ENCODE results near the gene SMIM44.

The SMIM44 gene

DNA sequence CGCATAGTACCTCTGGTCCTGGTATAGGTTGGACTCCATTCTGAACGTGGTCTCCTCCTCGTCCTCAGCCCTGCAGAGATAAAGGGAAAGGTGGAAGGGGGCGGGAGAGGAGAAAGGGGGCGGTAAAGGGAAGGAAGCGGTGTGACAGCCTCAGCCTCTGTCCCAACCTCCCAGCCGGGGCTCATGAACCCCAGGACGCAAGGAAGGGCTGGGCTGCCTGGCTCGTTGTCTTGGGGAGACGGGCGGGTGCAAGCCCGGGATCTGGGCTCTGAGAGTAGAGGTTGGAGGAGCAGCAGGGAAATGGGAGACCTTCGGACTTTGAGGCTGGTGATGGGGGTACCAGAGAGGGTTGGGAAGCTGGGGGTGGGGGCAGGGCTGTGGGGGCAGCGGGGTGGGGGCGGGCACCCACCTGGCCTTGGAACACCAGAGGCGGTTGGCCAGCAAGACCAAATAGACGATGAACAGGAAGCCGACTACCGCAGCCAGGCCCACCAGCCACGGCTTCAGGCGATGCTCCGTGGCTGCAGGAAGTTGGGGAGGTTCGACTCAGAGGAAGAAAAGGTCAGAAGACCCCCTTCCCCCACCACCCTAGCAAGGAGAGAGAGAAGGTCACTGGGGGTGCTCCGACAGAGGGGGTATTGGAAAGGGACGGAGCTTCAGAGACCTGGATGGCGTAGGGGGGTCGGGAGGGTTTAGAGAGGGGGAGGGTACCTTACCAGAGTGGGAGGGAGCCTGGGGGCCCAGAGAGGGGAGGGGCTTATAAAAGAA is 4.6 kb downstream of the SMIM44 start:
- no peak overlapping the region for H3K4me3 ChIP-seq (ENCODE audit: low read depth, low read length)

GRCh38 chr19:3477951-3478350 is 5.3 kb downstream of the SMIM44 start:
- H3K4me3 ChIP-seq (ENCODE audit: low read depth, low read length), result no peak overlapping the region

DNA sequence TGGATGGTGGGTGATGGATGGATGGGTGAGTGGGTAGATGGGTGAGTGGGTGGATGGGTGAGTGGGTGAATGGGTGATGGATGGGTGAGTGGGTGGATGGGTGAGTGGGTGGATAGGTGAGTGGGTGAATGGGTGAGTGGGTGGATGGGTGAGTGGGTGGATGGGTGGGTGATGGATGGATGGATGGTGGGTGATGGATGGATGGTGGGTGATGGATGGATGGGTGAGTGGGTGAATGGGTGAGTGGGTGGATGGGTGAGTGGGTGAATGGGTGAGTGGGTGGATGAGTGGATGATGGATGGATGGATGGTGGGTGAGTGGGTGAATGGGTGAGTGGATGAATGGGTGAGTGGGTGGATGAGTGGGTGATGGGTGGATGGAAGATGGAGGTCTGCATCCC is 5.7 kb downstream of the SMIM44 start:
- H3K4me3 ChIP-seq (ENCODE audit: low read depth, low read length), result no peak overlapping the region

GRCh38 chr19:3476830-3477229 is 6.4 kb downstream of the SMIM44 start:
- H3K4me3 ChIP-seq (ENCODE audit: low read depth, low read length), result no peak overlapping the region

DNA sequence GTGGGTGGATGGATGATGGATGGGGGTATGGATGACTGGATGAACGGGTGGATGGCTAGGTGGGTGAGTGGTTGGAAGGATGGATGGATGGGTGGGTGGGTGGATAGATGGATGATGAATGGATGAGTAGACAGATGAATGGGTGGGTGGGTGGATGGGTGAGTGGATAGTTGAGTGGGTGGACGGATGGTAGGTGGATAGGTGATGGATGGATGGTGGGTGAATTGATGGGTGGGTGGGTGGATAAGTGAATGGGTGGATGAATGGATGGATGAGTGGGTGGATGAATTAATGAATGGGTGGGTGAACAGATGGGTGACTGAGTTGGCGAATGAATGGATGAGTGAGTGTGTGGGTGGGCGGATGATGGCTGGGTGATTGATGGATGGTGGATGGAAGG is 7.8 kb downstream of the SMIM44 start:
- no peak overlapping the region for H3K4me3 ChIP-seq (ENCODE audit: low read depth, low read length)

- no peak overlapping the region for H3K4me3 ChIP-seq (ENCODE audit: low read depth, low read length)
These were observed 8.6 kb downstream of the SMIM44 start for GRCh38 chr19:3474614-3475013.

DNA sequence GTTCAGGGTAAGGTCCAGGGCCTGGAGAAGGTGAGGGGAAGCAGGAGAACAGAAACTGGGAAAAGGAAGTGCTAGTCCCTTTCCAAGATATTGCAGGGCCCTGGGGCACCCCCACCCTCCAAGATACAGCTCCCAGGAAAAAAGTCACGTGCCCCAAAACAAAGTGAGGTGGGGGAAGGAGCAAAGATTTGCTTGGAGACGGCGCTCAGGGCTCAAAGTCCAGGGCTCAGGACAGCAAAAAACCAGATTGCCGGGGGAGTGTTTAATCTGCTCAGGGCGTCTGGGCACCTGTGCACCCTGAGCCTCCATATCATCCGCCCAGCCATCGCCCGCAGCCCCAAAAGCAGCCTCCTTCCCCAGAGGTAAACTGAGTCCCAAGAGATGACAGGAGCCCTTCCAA is 9.2 kb downstream of the SMIM44 start:
- no peak overlapping the region for H3K4me3 ChIP-seq (ENCODE audit: low read depth, low read length)

DNA sequence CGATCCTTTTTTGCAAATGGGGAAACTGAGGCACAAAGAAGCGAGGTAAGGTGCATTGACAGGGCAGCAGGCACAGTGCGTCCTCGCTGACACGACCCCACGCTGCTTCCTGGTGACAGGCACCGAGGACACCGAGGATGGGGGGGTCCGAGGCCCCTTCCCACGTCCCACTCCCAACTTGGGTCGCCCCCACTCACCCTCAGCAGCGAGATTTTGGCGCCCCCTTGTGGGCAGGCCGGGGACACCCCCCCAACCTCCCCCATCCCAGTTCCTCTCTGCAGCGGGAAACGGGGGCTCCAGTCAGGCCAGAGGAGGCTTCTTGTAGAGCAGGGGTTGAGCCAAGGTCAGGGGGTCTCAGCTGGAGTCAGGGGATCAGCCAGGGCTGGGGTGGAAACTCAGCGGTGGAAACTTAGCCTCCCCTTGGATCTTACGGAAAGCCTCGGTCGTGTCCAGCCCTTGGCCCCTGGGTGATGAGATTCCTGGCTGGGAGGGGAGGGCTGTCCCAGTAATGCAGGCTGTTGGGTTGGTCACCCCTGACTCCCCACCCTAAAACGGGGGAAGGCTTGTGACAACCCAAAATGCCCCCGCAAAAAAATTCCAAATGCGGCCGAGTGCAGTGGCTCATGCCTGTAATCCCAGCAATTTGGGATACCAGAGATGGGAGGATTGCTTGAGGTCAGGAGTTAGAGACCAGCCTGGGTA is 11.1 kb downstream of the SMIM44 start:
- H3K4me3 ChIP-seq (ENCODE audit: low read depth, low read length), result no peak overlapping the region

GRCh38 chr19:3470500-3471128 is 12.6 kb downstream of the SMIM44 start:
- H3K4me3 ChIP-seq (ENCODE audit: low read depth, low read length), result no peak overlapping the region

DNA sequence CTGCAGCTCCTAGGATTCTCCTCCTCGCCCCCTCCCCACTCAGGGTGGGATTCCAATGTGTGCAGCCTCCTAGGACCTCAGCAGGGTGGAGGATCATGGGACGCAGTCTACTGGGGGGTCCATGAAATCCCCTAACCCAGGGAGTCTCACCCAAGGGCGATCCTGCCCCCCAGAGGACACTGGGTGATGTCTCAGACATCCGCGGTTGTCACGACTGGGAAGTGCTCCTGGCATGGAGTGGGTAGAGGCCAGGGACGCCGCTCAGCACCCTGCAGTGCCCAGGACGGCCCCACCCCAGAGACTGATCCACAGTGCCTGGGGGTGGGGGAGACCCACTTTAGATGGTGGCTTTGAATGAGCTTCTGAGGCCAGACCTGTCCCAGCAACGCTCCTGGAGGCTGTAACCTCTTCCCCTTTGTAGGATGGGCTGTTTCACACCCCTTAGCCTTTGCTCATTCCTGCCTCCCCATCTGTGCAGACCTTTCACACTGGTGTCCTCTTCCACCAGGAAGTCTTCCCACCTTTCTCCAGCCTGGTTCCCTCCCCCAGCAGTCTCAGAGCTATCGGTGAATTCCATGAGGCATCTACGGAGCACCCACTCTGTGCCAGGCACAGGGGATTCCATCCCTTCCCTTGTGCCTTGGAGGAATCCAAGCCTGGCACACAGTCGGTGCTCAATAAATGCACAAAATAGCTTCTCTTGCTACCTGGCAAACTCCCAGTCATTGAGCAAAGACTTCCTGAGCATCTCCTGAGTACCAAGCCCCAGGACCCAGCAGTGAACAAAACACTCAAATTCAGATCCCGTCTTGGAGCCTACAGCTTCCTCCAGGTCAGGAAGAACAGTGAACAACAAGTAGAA is 13.4 kb downstream of the SMIM44 start:
- no peak overlapping the region for H3K4me3 ChIP-seq (ENCODE audit: low read depth, low read length)

DNA sequence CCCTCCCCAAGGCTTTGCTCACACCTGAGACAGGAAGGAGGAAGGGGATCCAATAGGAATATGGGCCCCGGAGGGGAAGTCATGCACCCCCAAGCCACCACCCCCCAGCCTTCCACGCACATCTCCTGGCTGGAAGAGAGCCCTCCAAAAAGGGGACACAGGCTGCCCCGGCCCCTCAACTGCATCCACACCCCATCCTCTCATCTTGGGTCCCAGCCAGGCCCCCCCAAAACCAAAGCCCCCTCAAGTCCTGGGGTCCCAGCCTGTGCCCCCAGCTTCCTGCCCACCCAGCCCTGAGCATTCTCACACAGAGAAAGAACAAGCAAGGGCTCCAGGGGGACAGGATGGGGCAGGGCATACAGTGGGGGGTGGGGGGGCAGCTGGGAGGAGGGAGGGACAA is 15.0 kb downstream of the SMIM44 start:
- H3K4me3 ChIP-seq (ENCODE audit: low read depth, low read length), result no peak overlapping the region

DNA sequence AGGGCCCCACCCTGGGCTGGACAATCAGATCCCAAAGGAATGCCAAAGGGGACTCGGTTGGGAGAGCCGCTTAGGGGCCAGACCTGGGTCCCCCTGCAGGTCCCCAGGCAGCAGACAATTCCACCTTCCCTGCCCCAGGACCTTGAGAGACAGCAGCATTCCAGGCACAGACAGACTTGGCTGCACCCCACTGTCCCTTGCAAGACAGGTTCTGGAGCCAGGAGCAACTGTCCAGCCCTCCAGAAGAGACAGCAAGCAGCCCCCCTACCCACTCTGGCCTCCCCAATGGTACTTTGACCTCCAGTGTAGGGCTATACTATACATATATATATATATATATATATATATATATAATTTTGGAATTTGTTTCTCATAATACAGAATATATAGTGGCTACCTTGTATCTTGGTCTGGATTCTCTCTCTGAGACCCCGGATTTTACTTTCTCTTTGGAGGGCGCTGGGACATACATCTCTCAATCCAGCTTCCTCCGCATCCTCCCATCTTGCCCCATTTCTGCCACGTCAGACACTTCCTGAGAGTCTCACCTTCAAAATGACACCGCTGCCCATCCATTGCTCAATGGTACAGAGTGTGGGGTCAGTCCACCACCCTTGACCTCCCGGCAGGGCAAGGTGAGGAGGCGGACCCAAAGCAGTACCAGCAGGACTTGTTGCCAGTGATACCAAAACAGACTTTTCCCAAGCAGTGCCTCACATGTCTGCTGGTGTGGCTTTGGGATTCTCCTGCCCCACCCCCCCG is 15.6 kb downstream of the SMIM44 start:
- H3K4me3 ChIP-seq (ENCODE audit: low read depth, low read length), result no peak overlapping the region

DNA sequence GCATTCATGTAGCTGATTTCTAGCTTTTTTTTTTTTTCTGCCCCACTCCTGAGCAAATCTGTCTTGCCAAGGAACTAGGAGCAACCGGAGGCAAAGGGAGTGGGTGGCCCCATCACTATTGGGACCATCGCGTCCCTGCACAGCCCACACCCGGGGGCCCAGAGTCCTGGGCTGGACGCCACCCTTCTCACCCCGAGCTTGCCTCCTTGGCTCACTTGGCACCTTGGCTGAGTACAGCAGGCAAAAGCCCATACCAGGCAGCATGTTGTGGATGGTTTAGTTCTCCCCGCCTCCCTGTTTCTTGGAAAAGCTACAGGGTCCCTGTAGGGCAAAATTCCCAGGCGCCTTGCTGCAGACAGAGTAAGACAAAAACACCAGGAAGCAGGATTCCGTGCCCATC is 16.6 kb downstream of the SMIM44 start:
- no peak overlapping the region for H3K4me3 ChIP-seq (ENCODE audit: low read depth, low read length)

DNA sequence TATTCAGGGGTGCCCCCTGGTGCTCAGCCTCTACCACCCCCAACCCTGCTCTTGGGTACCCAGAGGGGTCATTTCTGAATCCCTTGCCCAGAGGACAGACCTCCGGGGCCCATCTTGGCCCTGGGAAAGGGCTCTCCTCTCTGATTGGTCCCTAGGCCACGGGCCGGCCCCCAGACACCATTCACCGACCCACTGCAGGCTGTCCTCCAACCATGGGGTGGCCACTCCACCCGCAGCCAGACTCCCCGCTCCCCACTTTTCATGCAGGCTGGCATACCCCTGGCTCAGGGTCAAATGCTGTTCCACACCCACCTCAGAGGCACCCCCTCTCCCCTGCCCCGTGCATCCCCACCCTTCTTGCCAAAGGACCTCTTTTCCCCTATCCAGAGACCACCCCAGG is 17.7 kb downstream of the SMIM44 start:
- H3K4me3 ChIP-seq (ENCODE audit: low read depth, low read length), result no peak overlapping the region

DNA sequence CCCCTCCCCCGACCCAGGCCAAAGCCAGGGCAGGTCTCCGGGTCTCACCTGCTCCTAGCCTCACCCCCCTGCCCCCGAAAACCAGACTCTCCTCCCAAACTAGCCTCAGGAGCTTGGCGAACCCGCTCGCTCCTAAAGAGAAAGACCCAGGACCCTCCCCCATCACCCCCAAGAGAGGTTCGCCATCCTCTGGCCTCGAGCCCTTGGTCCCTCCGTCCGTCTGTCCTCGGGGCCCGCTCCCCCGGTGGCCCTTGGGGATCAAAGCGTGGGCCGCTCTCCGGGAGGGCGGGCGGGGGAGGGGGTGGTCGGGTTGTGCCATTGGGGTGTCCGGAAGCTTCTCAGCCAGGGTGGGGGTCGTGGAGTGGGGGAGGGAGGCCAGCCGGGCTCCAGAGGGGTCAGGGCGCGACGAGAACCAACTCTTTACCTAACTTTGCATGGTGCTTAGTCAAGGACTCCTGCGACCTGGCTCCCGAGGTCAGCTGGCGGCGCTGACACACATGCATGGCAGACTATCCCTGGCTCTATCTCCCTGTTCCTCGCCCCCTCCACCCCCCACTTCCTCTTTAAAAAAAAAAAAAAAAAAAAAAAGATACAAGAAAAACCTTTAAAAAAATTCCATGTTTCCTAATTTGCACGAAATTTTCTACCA is 18.5 kb downstream of the SMIM44 start:
- H3K4me3 ChIP-seq (ENCODE audit: low read depth, low read length), result no peak overlapping the region

DNA sequence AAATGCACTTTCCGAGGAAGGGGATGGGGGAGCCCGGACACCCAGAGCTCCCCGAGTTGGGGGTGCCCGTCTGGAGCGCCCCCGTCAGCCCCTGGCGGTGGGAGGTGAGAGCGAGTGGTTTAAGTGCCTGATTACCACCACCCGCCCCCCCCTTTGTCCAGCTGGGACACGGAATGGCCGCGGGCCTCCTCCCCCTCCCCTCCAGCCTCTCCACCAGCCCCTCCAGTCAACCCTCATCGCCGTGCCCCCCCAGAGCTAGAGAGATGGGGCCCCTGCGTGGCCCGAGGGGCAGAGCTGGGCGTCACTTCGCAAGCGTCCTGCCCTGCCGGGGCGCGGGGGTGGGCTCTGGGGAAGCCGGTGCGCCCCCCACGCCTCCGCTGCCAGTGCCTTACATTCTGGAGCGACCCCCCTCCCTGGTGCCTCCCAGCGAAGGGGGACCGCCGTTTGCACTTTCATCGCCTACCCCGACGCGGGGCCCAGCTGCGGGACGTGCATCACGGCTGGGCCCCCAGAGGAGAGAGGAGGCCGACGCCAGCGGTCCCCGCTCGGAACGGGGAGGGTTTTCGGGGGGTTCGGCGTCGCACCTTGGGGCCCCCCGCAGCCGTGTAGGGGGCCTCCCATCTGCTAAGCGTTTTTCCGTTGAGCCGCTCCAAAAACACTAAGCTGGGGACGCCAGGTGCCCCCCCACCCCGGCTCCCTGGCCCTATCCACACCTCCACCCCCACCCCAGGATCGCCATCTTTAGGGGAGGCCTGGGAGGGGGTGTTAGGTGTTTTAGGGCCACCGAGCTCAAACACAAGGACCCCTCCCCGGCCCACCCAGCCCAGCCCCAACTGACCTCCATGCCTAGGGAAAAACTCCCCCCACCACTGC is 19.3 kb downstream of the SMIM44 start:
- peak overlapping the region; percentile 17 for H3K4me3 ChIP-seq (ENCODE audit: low read depth, low read length)

- H3K4me3 ChIP-seq (ENCODE audit: low read depth, low read length), result no peak overlapping the region
These were observed 20.1 kb downstream of the SMIM44 start for GRCh38 chr19:3462991-3463713.

DNA sequence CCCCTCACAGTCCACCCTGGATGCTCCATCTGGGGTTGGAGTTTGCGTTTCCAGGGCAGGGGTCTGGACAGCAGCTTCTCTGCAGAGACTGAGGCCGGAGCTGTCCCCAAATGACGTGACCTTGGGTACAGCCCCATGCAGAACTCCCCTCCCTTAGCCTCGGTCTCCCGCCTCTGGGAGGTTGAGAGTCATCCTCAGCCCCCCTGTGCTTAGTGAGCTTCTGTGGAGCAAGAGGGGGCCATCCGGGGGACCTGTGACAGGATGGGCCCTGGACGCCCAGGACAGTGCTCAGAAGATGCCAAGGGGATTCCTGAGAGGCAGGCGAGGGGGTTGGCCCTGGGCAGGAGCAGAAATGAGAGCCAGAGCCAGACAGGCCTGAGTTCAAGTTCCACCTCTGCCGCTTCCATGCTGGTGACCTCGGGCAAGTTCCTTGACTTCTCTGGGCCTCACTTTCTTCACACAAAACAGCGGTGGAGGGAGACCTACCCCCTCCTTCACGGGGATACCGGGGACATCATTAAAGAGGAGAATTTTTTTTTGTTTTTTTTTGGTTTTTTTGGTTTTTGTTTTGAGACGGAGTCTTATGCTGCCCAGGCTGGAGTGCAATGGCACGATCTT is 23.2 kb downstream of the SMIM44 start:
- H3K4me3 ChIP-seq (ENCODE audit: low read depth, low read length), result no peak overlapping the region
